Psoas muscle (tissue), 8 donors: ENCODE data around the gene BTG4. TPM values are rescaled to one million over a fixed set of nuclear protein-coding genes. Genes with fewer than 3 reads are reported as not detected.

Experiments used
- ATAC-seq, 4 donors: fragments of 200-7000 bp; cut with Tn5 transposase; one replicate each; pipeline ENCODE4 v1.9.1; 2020; ENCODE audit warnings: moderate library complexity in 3 of 4, mild to moderate bottlenecking in 2 of 4
- DNase-seq, 2 donors: peaks; one replicate each; pipeline ENCODE4 v3.0.0-alpha.2; 2020
- H3K27ac ChIP-seq: fragments of 200-600 bp; one replicate; pipeline ENCODE4 v1.8.0; 2022
- H3K27me3 ChIP-seq, 3 donors: fragments of 200-600 bp in 1 of 3; one replicate each; pipeline versions ENCODE4 v1.6.1 to v1.8.0; 2013 to 2022; ENCODE audit warnings: low read length in 2 of 3, mild to moderate bottlenecking in 2 of 3, moderate library complexity in 1 of 3; ENCODE audit not compliant: insufficient read depth in 3 of 3
- H3K36me3 ChIP-seq, 2 donors: fragments of 200-600 bp in 1 of 2; one replicate each; pipeline versions ENCODE4 v1.6.1 to v1.8.0; 2013 to 2022; ENCODE audit warnings: low read depth in 1 of 2, mild to moderate bottlenecking in 1 of 2, moderate library complexity in 1 of 2; ENCODE audit not compliant: insufficient read depth in 1 of 2
- H3K4me1 ChIP-seq: fragments of 200-600 bp; one replicate; pipeline ENCODE4 v1.8.0; 2022
- H3K4me3 ChIP-seq: fragments of 200-600 bp; one replicate; pipeline ENCODE4 v1.8.0; 2022; ENCODE audit warnings: mild to moderate bottlenecking
- H3K9me3 ChIP-seq: fragments of 200-600 bp; one replicate; pipeline ENCODE4 v1.8.0; 2022
- WGBS, 3 donors: extraction: QIAGEN DNeasy Blood & Tissue Kit; methylation state at CpG; one replicate each; pipeline versions ENCODE4 v1.1.6 to v1.1.7; 2013; 5-methylcytosine and 5-hydroxymethylcytosine counted together
- intact Hi-C, 2 donors: fragments of 100-400 bp; cut with DNase I; formaldehyde crosslinking; loops; one replicate each; pipeline versions ENCODE4 v1.11.0 to v1.14.2; 2022
- polyA plus RNA-seq, 3 donors: library from polyadenylated mRNA; stranded (reverse); fragments of 200-250 nt; gene quantifications; one replicate each; pipeline ENCODE4 v1.2.3, GENCODE V29; 2013
- total RNA-seq, 4 donors: library from RNA; stranded (reverse); fragmentation: NEBNext Ultra II Directional in 2 of 4; extraction: Animal tissue kit (Norgen Biotek cat#: 25700) in 2 of 4; gene quantifications; one replicate each; pipeline versions ENCODE4 v1.2.1 to v1.2.4, GENCODE V29; 2021 to 2023
- TF ChIP-seq, protein P1 (sequence below): fragments of 200-600 bp; IDR thresholded peaks from one replicate; pipeline ENCODE4 v1.8.0; 2022; ENCODE audit warnings: antibody characterized with exemption
- donor health status: healthy with polysubstance abuse.
- donor health status: DM: no; HTN: no; CAD: no; lungs with moderate emphysema.
- donor health status: Bipolar disorder and iron deficiency.
- donor health status: healthy.
- donor health status: DM: yes; HTN: yes; CAD: no.
- donor health status: DM: no; HTN: no; CAD: no.
- donor health status: DM: no; HTN: no; CAD: no.
- donor health status: DM: yes; HTN: yes; CAD: no.

BTG4 gene
- total and polyA plus RNA-seq, 7 donors, result not detected

DNA sequence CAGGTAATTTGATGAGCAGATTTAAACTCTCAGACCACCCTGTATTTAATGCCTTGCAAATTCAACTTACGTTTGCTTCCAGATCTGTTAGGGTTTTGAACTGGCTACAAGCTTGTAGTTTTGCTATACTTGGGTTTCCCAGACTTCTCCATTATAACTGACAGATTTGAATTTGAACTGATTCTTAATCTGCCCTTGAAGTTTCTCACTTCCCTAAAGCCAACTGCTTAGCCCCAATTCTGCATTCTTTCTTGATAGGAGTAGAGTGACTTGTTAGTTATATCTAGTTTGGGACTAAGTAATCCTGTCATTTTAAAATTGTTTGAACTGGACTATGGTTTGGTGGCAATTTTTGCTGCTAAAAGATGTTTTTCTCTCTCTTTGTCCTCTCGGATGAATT lies 38.1 kb upstream of the BTG4 start:
- TF ChIP-seq, protein P1, sequence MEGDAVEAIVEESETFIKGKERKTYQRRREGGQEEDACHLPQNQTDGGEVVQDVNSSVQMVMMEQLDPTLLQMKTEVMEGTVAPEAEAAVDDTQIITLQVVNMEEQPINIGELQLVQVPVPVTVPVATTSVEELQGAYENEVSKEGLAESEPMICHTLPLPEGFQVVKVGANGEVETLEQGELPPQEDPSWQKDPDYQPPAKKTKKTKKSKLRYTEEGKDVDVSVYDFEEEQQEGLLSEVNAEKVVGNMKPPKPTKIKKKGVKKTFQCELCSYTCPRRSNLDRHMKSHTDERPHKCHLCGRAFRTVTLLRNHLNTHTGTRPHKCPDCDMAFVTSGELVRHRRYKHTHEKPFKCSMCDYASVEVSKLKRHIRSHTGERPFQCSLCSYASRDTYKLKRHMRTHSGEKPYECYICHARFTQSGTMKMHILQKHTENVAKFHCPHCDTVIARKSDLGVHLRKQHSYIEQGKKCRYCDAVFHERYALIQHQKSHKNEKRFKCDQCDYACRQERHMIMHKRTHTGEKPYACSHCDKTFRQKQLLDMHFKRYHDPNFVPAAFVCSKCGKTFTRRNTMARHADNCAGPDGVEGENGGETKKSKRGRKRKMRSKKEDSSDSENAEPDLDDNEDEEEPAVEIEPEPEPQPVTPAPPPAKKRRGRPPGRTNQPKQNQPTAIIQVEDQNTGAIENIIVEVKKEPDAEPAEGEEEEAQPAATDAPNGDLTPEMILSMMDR, result no peak
- DNase-seq, result no peak
- Histone ChIP-seq H3K36me3 (peaks cover 4 to 15% of the 10 kb centered on the region in 2 donors), H3K4me3 (no peak overlapping the region), H3K27ac (no peak overlapping the region), H3K9me3 (no peaks in the 10 kb centered on the region), H3K4me1 (peaks cover 16% of the 10 kb centered on the region), H3K27me3 (no peaks in the 10 kb centered on the region)
- WGBS, 3 donors, result 61 to 75% (median 71%) methylated on average over 2 of the region's 2 CpGs
- intact Hi-C loops, result no loop called here
- no peak for ATAC-seq

DNA sequence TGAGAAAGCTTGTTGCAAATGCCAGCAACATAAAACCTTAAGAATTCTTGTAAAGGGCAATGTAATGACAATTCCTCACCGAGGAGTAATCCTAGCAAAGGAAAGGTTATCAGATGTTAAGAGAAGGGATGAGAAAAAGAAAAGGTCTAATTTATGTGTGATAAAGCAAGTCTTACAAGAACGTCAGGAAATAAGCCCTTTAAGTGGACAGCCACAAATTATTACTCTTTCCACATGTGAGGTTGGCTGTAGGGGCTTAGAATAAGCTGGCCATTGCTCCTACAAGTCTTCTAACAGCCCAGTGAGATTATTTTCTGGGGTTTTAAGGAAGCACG lies 37.6 kb upstream of the BTG4 start:
- Histone ChIP-seq H3K36me3 (peaks cover 4 to 15% of the 10 kb centered on the region in 2 donors), H3K27me3 (no peaks in the 10 kb centered on the region), H3K4me1 (peaks cover 16% of the 10 kb centered on the region), H3K9me3 (no peaks in the 10 kb centered on the region), H3K27ac (no peak overlapping the region), H3K4me3 (peak overlapping the region; percentile 4)
- 24 to 34% (median 31%) methylated on average over 3 of the region's 3 CpGs for WGBS, 3 donors
- no peak for DNase-seq
- ATAC-seq, result peak in 1 of 4 donors; percentile 8
- TF ChIP-seq, protein P1, result no peak
- intact Hi-C loops, result no loop called here

DNA sequence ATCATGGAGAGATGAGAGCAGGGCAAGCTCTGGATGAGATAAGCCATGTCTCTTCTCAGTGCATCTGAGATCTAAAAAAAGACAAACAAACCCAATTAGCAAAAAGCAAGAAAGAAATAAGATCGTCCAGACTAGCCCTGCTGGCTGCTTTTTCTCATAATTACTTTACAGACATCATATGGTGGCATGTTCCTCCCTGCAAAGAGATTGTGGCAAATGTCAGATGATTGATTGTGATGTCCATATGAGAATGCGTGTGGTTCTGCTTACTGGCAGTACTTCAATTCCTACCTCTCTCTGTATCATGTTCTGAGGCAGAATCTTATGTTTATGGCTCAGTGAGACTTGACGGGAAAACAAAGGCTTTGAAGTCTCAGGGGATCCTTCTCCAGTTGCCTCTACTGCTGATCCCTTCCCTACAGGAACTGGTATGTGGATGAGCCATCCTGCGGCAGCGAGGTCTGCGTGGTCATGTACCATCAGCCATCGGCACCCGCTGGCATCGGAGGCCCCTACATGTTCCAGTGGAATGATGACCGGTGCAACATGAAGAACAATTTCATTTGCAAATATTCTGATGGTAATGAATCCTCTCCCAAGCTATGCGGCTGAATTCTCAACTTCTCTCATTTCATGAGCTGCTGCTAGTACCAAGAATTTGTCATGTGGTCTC lies 37.1 kb upstream of the BTG4 start:
- H3K9me3 ChIP-seq, result no peaks in the 10 kb centered on the region
- ATAC-seq (peak; percentile 71 to 80 (median 74)), DNase-seq (no peak)
- WGBS, 3 donors, result 22 to 34% (median 29%) methylated on average over 11 of the region's 11 CpGs
- peaks cover 4 to 15% of the 10 kb centered on the region in 2 donors for H3K36me3 ChIP-seq
- peak overlapping the region; percentile 4 for H3K4me3 ChIP-seq
- no peaks in the 10 kb centered on the region for H3K27me3 ChIP-seq
- peaks cover 16% of the 10 kb centered on the region for H3K4me1 ChIP-seq
- H3K27ac ChIP-seq, result no peak overlapping the region
- TF ChIP-seq, protein P1, result no peak
- intact Hi-C loops, result no loop called here

DNA sequence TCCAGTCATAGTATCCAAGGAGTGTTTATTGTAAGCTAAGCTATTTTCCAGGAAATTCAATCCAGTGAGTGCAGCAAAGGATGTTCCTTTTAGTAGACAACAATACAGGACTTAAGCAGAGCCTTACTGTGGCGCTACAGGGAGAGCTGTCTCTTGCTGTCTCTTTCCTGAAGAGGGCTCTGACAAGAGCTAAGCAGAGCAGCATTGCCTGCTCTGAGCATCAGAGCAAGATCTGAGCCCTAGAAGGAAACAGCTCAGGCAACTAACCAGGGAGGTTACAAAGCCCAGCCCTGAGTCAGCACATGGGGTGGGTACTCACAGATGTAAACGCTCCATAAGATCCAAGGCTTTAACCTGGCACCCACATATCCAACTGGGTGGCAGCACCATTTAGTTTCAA lies 36.3 kb upstream of the BTG4 start:
- Histone ChIP-seq H3K4me1 (peaks cover 16% of the 10 kb centered on the region), H3K27ac (no peak overlapping the region), H3K36me3 (peaks cover 4 to 15% of the 10 kb centered on the region in 2 donors), H3K27me3 (no peaks in the 10 kb centered on the region), H3K4me3 (no peak overlapping the region), H3K9me3 (no peaks in the 10 kb centered on the region)
- WGBS, 3 donors, result 64 to 87% (median 86%) methylated on average over 2 of the region's 2 CpGs
- TF ChIP-seq, protein P1, result no peak
- intact Hi-C loops, result no loop called here
- ATAC-seq (peak in 3 of 4 donors; percentile 16 to 34 (median 24)), DNase-seq (no peak)
